ENCODE data around the gene MEF2C. TPM values are rescaled to one million over a fixed set of nuclear protein-coding genes. Genes with fewer than 3 reads are reported as not detected.

MEF2C gene
- polyA plus RNA-seq, 1 donor (not counting 4 experiments of a cell fraction or from before 2014, with no cell fraction given) = 0.10 TPM

- no peaks in the 10 kb centered on the region for H3K9me1 ChIP-seq (ENCODE audit: control insufficient read depth, extremely low read depth, insufficient read depth, low read length)
Observed at GRCh38 chr5:88878976-88879375, 4.0 kb downstream of the MEF2C start.

DNA sequence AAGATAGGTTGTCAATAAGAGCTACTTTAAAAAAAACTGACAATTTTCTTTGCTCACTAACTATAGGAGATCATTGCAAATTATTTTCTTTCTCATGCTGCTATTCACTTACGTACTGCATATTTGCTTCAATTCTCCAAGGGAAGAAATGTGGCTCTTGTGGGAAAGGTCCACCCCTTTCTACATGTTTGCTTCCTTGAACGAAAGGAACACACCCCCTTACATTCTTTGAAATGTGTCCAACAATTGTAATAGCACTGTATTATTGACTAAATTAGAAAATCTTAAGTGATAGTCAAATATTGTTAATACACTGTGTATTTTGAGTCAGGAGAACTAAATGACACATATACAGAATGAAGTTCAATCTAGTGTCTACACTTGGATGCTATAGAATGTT lies 5.2 kb downstream of the MEF2C start:
- H4K20me1 ChIP-seq (ENCODE audit: control insufficient read depth, extremely low read depth, insufficient read depth, low read length) = no peaks in the 10 kb centered on the region
- DNase-seq (ENCODE audit: low read depth, low spot score) = no peak
- no peak for TF ChIP-seq CTCF (optimal IDR thresholded peaks at IDR 0.05 in 1 of 3, IDR thresholded peaks at IDR 0.05 in 1 of 3, conservative IDR thresholded peaks at IDR 0.05 in 1 of 3; ENCODE audit: extremely low read depth in 1 of 3, insufficient read depth in 2 of 3, low read length in 3 of 3)
- TF ChIP-seq EZH2 (IDR thresholded peaks at IDR 0.05; ENCODE audit: low read length) = no peak
- H3K27me3 ChIP-seq (ENCODE audit: control insufficient read depth, extremely low read depth, insufficient read depth, low read length) = peaks cover 8% of the 10 kb centered on the region
- H3K4me3 ChIP-seq (ENCODE audit: control insufficient read depth in 2 of 3, extremely low read depth in 1 of 3, insufficient read depth in 2 of 3, low read depth in 1 of 3, low read length in 3 of 3) = no peak overlapping the region
- no peaks in the 10 kb centered on the region for H3K9me3 ChIP-seq (ENCODE audit: control insufficient read depth, low read depth, low read length)
- H3K36me3 ChIP-seq (ENCODE audit: control insufficient read depth in 2 of 2, extremely low read depth in 1 of 2, insufficient read depth in 2 of 2, low read length in 2 of 2) = no peaks in the 10 kb centered on the region
- no peaks in the 10 kb centered on the region for H3K79me2 ChIP-seq (ENCODE audit: control insufficient read depth, insufficient read depth, low read length)
- H3K27ac ChIP-seq (ENCODE audit: control insufficient read depth, insufficient read depth, low read length) = no peak overlapping the region
- H2AFZ ChIP-seq (ENCODE audit: control insufficient read depth, low read length) = no peak overlapping the region
- no peaks in the 10 kb centered on the region for H3K9me1 ChIP-seq (ENCODE audit: control insufficient read depth, extremely low read depth, insufficient read depth, low read length)
- FAIRE-seq = no peak
- no peak overlapping the region for H3K9ac ChIP-seq (ENCODE audit: control insufficient read depth, extremely low read depth, insufficient read depth, low read length)
- H3K4me1 ChIP-seq (ENCODE audit: control insufficient read depth, extremely low read depth, insufficient read depth, low read length) = peaks cover 4% of the 10 kb centered on the region
- dilution Hi-C loops (cut with MboI; ENCODE audit: extremely low pct_ligation_motif_present, low sequenced_read_pairs) = no loop called here
- no peak overlapping the region for H3K4me2 ChIP-seq (ENCODE audit: control insufficient read depth, extremely low read depth, insufficient read depth, low read depth, low read length)

More at GRCh38 chr5:88878976-88879375, 4.0 kb downstream of the MEF2C start:
- dilution Hi-C loops (cut with MboI; ENCODE audit: extremely low pct_ligation_motif_present, low sequenced_read_pairs) = no loop called here
- Histone ChIP-seq H3K27ac (ENCODE audit: control insufficient read depth, insufficient read depth, low read length) (no peak overlapping the region), H3K36me3 (ENCODE audit: control insufficient read depth in 2 of 2, extremely low read depth in 1 of 2, insufficient read depth in 2 of 2, low read length in 2 of 2) (no peaks in the 10 kb centered on the region), H4K20me1 (ENCODE audit: control insufficient read depth, extremely low read depth, insufficient read depth, low read length) (no peaks in the 10 kb centered on the region), H3K9me3 (ENCODE audit: control insufficient read depth, low read depth, low read length) (no peaks in the 10 kb centered on the region), H3K79me2 (ENCODE audit: control insufficient read depth, insufficient read depth, low read length) (no peaks in the 10 kb centered on the region), H3K9ac (ENCODE audit: control insufficient read depth, extremely low read depth, insufficient read depth, low read length) (no peak overlapping the region), H2AFZ (ENCODE audit: control insufficient read depth, low read length) (no peak overlapping the region), H3K4me1 (ENCODE audit: control insufficient read depth, extremely low read depth, insufficient read depth, low read length) (peaks cover 8% of the 10 kb centered on the region), H3K4me2 (ENCODE audit: control insufficient read depth, extremely low read depth, insufficient read depth, low read depth, low read length) (no peak overlapping the region), H3K4me3 (ENCODE audit: control insufficient read depth in 2 of 3, extremely low read depth in 1 of 3, insufficient read depth in 2 of 3, low read depth in 1 of 3, low read length in 3 of 3) (no peak overlapping the region), H3K27me3 (ENCODE audit: control insufficient read depth, extremely low read depth, insufficient read depth, low read length) (peaks cover 18% of the 10 kb centered on the region)
- TF ChIP-seq CTCF (optimal IDR thresholded peaks at IDR 0.05 in 1 of 3, IDR thresholded peaks at IDR 0.05 in 1 of 3, conservative IDR thresholded peaks at IDR 0.05 in 1 of 3; ENCODE audit: extremely low read depth in 1 of 3, insufficient read depth in 2 of 3, low read length in 3 of 3) = no peak
- TF ChIP-seq EZH2 (IDR thresholded peaks at IDR 0.05; ENCODE audit: low read length) = no peak
- FAIRE-seq = no peak
- DNase-seq (ENCODE audit: low read depth, low spot score) = no peak

Measured in keratinocyte (primary cell).